CD8-positive, alpha-beta memory T cell (primary cell): ENCODE data around the gene SLC6A11. TPM values are rescaled to one million over a fixed set of nuclear protein-coding genes. Genes with fewer than 3 reads are reported as not detected.

ENCODE experiments used
- CTCF ChIA-PET: fragments of 350-600 bp; sonication (Branson Sonifier 250); formaldehyde crosslinking; loops from one replicate; lab custom pipeline; 2021; ENCODE audit warnings: antibody characterized with exemption; lab: Charles Lee
- POLR2A ChIA-PET: fragments of 350-600 bp; sonication (Branson Sonifier 250); formaldehyde crosslinking; loops from one replicate; lab custom pipeline; 2021; ENCODE audit warnings: antibody characterized with exemption; lab: Charles Lee
- DNase-seq, 5 donors: peaks; one replicate each; pipeline versions ENCODE4 v3.0.0 to v3.0.0-alpha.2; 2020 to 2022; ENCODE audit warnings: mixed read lengths in 1 of 5
- H3K27ac ChIP-seq: one replicate; pipeline ENCODE4 v1.7.0; 2013; ENCODE audit warnings: low read depth, mild to moderate bottlenecking, low read length, moderate library complexity
- H3K27me3 ChIP-seq: 2 replicates; pipeline ENCODE4 v1.7.0; 2013; ENCODE audit warnings: low read length, mild to moderate bottlenecking; ENCODE audit not compliant: insufficient read depth, poor library complexity, severe bottlenecking
- H3K36me3 ChIP-seq: 2 replicates; pipeline ENCODE4 v1.7.0; 2013; ENCODE audit warnings: mild to moderate bottlenecking, low read length, moderate library complexity; ENCODE audit not compliant: insufficient read depth
- H3K4me1 ChIP-seq: 2 replicates; pipeline ENCODE4 v1.7.0; 2013; ENCODE audit warnings: mild to moderate bottlenecking, low read length, moderate library complexity; ENCODE audit not compliant: insufficient read depth
- H3K4me3 ChIP-seq: 2 replicates; pipeline ENCODE4 v1.7.0; 2013; ENCODE audit warnings: mild to moderate bottlenecking, low read length
- H3K9me3 ChIP-seq: 2 replicates; pipeline ENCODE4 v1.7.0; 2013; ENCODE audit warnings: mild to moderate bottlenecking, low read length
- H3K27ac Mint-ChIP-seq, 8 donors: one replicate each; pipeline ENCODE4 v1.8.0; 2020 to 2021; ENCODE audit warnings: mixed read lengths in 8 of 8, mild to moderate bottlenecking in 6 of 8, inconsistent platforms in 3 of 8, moderate library complexity in 3 of 8
- H3K27me3 Mint-ChIP-seq, 2 donors: one replicate each; pipeline ENCODE4 v1.8.0; 2020 to 2021; ENCODE audit warnings: mixed read lengths in 2 of 2, mild to moderate bottlenecking in 1 of 2, moderate library complexity in 1 of 2
- H3K36me3 Mint-ChIP-seq, 3 donors: one replicate each; pipeline ENCODE4 v1.8.0; 2020 to 2021; ENCODE audit warnings: mixed read lengths in 3 of 3, inconsistent platforms in 1 of 3, mild to moderate bottlenecking in 1 of 3
- H3K4me1 Mint-ChIP-seq, 3 donors: one replicate each; pipeline ENCODE4 v1.8.0; 2020 to 2021; ENCODE audit warnings: mixed read lengths in 3 of 3, inconsistent platforms in 1 of 3, mild to moderate bottlenecking in 1 of 3
- H3K4me3 Mint-ChIP-seq, 7 donors: one replicate each; pipeline ENCODE4 v1.8.0; 2020 to 2021; ENCODE audit warnings: mixed read lengths in 7 of 7, mild to moderate bottlenecking in 6 of 7, moderate library complexity in 4 of 7, inconsistent platforms in 2 of 7
- H3K9me3 Mint-ChIP-seq, 5 donors: one replicate each; pipeline ENCODE4 v1.8.0; 2020 to 2022; ENCODE audit warnings: mixed read lengths in 5 of 5, mild to moderate bottlenecking in 3 of 5, moderate library complexity in 2 of 5, inconsistent platforms in 1 of 5
- polyA plus RNA-seq: library from polyadenylated mRNA; unstranded; fragments of 300-500 nt; fragmentation: Illumina TruSeq; gene quantifications from one replicate; pipeline ENCODE4 v1.2.3, GENCODE V29; 2021
- total RNA-seq, 2 experiments: library from RNA; stranded (reverse); gene quantifications; one replicate each; pipeline ENCODE4 v1.2.3, GENCODE V29; 2021

SLC6A11 gene
- total and polyA plus RNA-seq, 3 experiments from 2014 or later = not detected

DNA sequence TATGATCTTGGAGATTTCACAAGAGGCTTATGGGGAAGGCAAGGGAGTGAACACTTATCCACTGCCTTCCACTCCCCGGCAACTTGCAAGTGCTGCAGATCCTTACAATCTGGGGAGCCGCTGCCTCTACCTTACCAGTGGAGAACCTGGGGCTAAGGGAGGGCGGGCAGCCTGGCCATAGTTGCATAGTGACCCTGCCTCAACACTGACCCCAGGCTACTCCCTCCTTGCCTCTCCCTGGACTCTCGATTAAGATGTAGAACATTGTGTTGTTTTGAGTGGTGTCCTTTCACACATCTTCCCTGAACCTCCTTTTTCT, 30.6 kb downstream of the SLC6A11 start:
- H3K36me3 Mint-ChIP-seq = no peaks in the 10 kb centered on the region
- peaks cover 11 to 24% of the 10 kb centered on the region in 2 donors for H3K27me3 Mint-ChIP-seq
- DNase-seq = no peak
- H3K9me3 Mint-ChIP-seq = peaks cover 0 to 3% (median 0%) of the 10 kb centered on the region in 5 donors
- ChIA-PET POLR2A (no interaction called here), CTCF (no interaction called here)
- Histone ChIP-seq H3K27me3 (no peaks in the 10 kb centered on the region), H3K9me3 (no peaks in the 10 kb centered on the region), H3K4me3 (no peak overlapping the region), H3K36me3 (no peaks in the 10 kb centered on the region), H3K4me1 (no peaks in the 10 kb centered on the region), H3K27ac (no peak overlapping the region)
- no peak overlapping the region for H3K27ac Mint-ChIP-seq
- no peaks in the 10 kb centered on the region for H3K4me1 Mint-ChIP-seq
- H3K4me3 Mint-ChIP-seq = no peak overlapping the region

DNA sequence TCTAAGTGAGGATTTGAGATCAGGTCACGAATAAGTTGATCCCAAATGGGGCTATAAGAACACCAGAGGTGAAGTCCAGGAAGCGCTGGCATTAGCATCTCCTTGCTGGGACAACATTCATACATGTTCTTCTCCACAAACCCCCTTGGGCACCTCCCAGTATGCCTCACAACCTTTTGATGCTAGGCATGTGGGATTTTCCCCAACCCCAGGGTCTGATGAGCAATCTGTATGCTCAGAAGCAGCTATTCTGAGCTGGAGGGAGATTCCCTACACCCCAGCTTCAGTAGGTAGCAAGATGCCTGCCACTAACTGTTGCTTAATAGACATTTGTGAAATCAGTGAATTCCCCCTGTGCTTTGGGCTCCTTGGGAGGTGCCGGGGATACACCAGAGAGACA, 32.2 kb downstream of the SLC6A11 start:
- no peaks in the 10 kb centered on the region for H3K36me3 Mint-ChIP-seq
- no peak for DNase-seq
- H3K27me3 ChIP-seq = no peaks in the 10 kb centered on the region
- no peaks in the 10 kb centered on the region for H3K36me3 ChIP-seq
- H3K4me3 Mint-ChIP-seq = no peak overlapping the region
- H3K27ac Mint-ChIP-seq = no peak overlapping the region
- no peak overlapping the region for H3K27ac ChIP-seq
- ChIA-PET POLR2A (no interaction called here), CTCF (no interaction called here)
- peaks cover 0 to 3% (median 0%) of the 10 kb centered on the region in 5 donors for H3K9me3 Mint-ChIP-seq
- no peak overlapping the region for H3K4me3 ChIP-seq
- H3K4me1 ChIP-seq = no peaks in the 10 kb centered on the region
- peaks cover 11 to 23% of the 10 kb centered on the region in 2 donors for H3K27me3 Mint-ChIP-seq
- H3K4me1 Mint-ChIP-seq = no peaks in the 10 kb centered on the region
- H3K9me3 ChIP-seq = no peaks in the 10 kb centered on the region

DNA sequence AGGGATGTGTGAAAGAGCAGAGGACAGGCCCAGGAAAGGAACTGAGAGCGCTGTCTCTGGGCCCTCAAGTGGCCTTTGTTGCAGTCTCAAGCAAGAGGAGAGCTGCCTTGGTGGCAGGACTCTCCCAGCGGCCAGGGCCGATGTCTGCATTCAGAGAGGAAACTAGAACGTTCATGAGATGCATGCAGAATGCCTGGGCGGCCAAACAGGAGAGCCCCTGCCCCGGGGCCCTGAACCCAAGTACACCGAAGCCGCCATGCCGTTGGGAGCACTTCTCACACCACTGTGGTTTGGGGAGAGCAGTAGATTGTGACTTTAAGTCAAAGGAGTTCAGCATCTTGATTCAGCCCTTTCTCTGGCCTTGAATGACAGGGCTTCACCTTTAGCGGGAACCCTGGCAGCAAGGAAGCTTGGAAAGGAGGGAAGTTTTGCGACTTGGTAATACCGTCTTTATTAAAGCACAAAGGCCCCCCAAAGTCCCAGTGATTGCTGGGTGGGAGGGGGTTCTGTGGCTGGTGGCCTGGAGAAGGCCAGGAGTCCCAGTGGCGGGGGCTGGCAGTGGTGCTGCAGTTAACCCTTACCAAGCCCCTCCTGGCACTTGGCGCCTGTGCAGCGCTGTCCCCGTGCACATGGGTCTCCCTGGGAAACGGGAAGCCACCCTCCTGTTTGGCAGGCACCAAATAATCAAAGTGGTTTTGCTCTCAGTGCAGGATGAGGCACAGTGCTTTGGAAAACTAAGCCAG, 36.2 kb downstream of the SLC6A11 start:
- CTCF ChIA-PET = no interaction called here

DNA sequence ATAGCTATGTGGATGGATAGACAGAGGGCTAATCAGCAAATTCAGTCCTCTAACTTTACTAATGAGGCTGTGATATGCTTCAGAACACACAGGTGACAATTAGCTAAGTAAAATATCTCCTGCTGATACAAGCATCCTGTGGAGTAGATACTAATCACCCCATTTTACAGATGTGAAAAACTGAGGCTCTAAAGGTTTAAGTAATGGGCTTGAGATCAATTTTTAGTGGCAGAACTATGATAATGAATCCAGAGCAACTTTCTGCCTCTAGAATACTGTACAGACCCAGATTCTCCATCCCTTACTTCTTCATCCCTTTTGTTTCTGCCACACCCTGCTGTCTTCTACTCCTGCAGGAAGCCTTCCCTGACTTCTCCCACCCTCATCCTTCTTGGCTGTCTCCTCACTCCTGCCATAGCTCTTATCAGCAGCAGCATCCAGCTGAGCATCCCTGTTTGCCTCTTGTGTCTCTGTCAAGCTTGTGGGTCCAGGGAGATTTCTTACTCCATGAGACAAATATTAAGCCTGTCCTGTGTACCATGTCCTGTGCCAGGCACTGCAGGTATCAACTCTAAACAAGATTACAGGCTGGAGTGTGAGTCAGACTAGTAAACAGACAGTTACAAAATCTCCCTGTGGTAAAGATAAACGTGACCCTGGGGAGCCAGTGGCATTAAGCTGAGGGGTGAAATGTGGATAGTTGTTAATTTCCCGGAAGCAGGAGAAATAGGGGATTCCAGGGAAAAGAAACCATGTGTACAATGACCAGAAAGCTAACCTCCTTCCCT, 39.2 kb downstream of the SLC6A11 start:
- H3K27me3 Mint-ChIP-seq = peaks cover 6 to 22% of the 10 kb centered on the region in 2 donors
- no peaks in the 10 kb centered on the region for H3K36me3 Mint-ChIP-seq
- no peak overlapping the region for H3K4me3 ChIP-seq
- no peak overlapping the region for H3K27ac ChIP-seq
- POLR2A ChIA-PET = no interaction called here
- no peak overlapping the region for H3K27ac Mint-ChIP-seq
- peaks cover 0 to 3% (median 0%) of the 10 kb centered on the region in 5 donors for H3K9me3 Mint-ChIP-seq
- H3K27me3 ChIP-seq = no peaks in the 10 kb centered on the region
- no peaks in the 10 kb centered on the region for H3K9me3 ChIP-seq
- no peaks in the 10 kb centered on the region for H3K4me1 ChIP-seq
- DNase-seq = no peak
- no peaks in the 10 kb centered on the region for H3K4me1 Mint-ChIP-seq
- no peak overlapping the region for H3K4me3 Mint-ChIP-seq
- CTCF ChIA-PET = no interaction called here
- no peaks in the 10 kb centered on the region for H3K36me3 ChIP-seq

More for the DNA sequence above, 36.2 kb downstream of the SLC6A11 start:
- Mint-ChIP-seq H3K27me3 (peaks cover 6 to 20% of the 10 kb centered on the region in 2 donors), H3K36me3 (no peaks in the 10 kb centered on the region), H3K4me1 (no peaks in the 10 kb centered on the region), H3K9me3 (no peaks in the 10 kb centered on the region), H3K4me3 (no peak overlapping the region), H3K27ac (no peak overlapping the region)
- H3K4me3 ChIP-seq = no peak overlapping the region
- H3K4me1 ChIP-seq = no peaks in the 10 kb centered on the region
- H3K36me3 ChIP-seq = no peaks in the 10 kb centered on the region
- no peak overlapping the region for H3K27ac ChIP-seq
- no peaks in the 10 kb centered on the region for H3K27me3 ChIP-seq
- H3K9me3 ChIP-seq = no peaks in the 10 kb centered on the region
- POLR2A ChIA-PET = no interaction called here
- no peak for DNase-seq

DNA sequence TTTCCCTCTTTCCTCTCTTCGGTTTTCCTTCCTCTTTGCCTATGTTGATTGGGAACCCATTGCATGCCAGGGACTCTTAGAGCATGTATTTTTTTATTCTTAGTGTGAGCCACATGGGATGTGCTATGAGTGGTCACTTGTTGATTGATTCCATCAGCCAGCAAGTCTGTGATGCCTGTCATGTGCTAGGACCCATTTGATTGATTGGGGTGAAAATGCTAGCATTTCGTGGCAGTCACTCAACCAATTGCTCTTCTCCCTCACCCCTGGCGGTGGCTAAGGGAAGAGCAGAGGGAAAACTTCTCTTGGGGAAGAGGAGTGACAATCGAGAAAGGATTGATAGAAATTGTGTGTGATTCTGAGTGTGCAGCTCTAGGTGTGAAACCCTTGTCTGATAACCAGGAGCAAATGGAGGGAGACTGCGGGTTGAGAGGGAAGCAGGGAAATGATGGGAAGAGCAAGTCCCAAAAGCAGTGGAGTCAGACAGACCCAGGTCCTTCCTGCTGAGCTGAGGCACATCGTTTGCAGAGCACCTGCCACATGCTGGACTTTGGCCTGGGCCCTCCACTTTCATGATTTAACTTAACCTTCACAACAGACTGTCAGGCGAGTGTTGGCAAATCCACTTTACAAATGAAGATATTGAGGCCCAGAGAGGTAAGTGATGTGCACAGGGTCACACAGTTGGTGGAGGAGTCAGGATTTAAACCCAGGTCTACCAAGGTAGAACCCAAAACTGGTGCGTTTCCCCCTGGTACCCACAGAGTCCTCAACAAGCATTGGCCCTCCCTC, 40.0 kb downstream of the SLC6A11 start:
- ChIA-PET POLR2A (no interaction called here), CTCF (no interaction called here)

DNA sequence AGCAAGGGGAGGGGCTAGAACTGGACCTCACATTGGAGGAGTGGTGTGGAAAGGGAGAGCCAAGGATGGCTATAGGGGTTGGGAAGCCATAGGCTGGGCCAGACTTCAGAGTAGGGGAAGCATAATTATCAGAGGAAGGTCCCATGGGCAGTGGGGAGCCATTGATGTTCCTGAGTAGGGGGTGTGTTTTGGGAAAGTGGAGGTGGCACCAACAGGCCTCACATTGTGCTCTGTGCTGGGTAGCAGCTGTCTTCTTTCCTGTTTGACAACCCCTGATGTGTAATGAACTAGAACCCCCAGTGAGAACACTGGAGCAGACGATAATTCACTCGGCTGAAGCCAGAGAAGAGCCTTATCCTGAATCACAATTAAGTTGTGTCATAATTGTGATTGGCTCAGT, 41.2 kb downstream of the SLC6A11 start:
- no peak for DNase-seq
- Mint-ChIP-seq H3K27me3 (peaks cover 7 to 25% of the 10 kb centered on the region in 2 donors), H3K9me3 (peaks cover 0 to 3% (median 0%) of the 10 kb centered on the region in 5 donors), H3K27ac (no peak overlapping the region), H3K4me1 (no peaks in the 10 kb centered on the region), H3K4me3 (no peak overlapping the region), H3K36me3 (no peaks in the 10 kb centered on the region)
- ChIA-PET CTCF (no interaction called here), POLR2A (no interaction called here)
- Histone ChIP-seq H3K4me3 (no peak overlapping the region), H3K4me1 (no peaks in the 10 kb centered on the region), H3K36me3 (no peaks in the 10 kb centered on the region), H3K9me3 (no peaks in the 10 kb centered on the region), H3K27me3 (no peaks in the 10 kb centered on the region), H3K27ac (no peak overlapping the region)

More for the DNA sequence above, 40.0 kb downstream of the SLC6A11 start:
- H3K4me3 Mint-ChIP-seq = no peak overlapping the region
- H3K4me1 Mint-ChIP-seq = no peaks in the 10 kb centered on the region
- Histone ChIP-seq H3K36me3 (no peaks in the 10 kb centered on the region), H3K27me3 (no peaks in the 10 kb centered on the region), H3K4me1 (no peaks in the 10 kb centered on the region), H3K9me3 (no peaks in the 10 kb centered on the region), H3K27ac (no peak overlapping the region), H3K4me3 (no peak overlapping the region)
- H3K27me3 Mint-ChIP-seq = peaks cover 4 to 25% of the 10 kb centered on the region in 2 donors
- no peak for DNase-seq
- H3K9me3 Mint-ChIP-seq = peaks cover 0 to 3% (median 0%) of the 10 kb centered on the region in 5 donors
- no peaks in the 10 kb centered on the region for H3K36me3 Mint-ChIP-seq
- H3K27ac Mint-ChIP-seq = no peak overlapping the region

DNA sequence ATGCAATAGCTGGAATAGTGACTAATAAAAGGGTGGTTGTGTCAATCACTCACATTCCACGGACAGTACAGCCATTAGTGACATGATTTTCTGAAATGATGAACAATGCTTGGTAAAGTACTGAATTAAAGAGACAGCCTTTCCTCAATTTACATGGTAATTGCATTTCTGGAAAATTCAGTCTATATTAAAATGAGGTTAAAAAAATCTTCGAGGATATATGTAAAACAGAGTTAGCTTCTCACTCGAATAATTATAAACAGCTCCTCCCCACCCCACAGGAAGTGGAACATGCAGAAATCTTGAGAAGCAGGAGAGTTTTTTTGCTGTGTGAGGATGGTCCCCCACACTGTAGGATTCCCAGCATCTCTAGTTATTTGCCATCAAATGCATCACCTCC, 42.1 kb downstream of the SLC6A11 start:
- no peaks in the 10 kb centered on the region for H3K36me3 Mint-ChIP-seq
- POLR2A ChIA-PET = no interaction called here
- no peak overlapping the region for H3K4me3 Mint-ChIP-seq

DNA sequence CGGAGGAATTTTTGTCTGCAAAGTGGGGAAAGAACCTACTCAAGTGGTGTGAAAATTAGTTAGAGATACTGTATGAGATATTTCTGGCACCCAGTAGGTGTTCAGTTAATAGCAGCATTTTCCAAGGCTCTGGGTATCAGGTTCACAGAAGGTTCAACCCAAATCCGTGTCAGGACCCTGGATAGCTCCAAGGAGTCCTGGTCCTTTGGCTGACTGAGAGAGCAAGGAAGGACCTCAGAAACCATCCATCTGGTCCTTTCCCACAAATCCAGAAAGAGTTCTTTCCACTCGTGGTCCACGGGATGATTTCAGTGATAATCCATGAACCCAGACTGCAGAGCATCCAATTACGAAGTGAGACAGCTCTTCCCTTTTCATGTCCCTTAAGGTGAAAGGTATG, 51.4 kb downstream of the SLC6A11 start:
- no peak overlapping the region for H3K4me3 Mint-ChIP-seq
- H3K36me3 Mint-ChIP-seq = no peaks in the 10 kb centered on the region
- peaks cover 3 to 7% of the 10 kb centered on the region in 2 donors for H3K27me3 Mint-ChIP-seq
- ChIA-PET CTCF (no interaction called here), POLR2A (no interaction called here)
- no peaks in the 10 kb centered on the region for H3K36me3 ChIP-seq
- no peak for DNase-seq
- no peak overlapping the region for H3K4me3 ChIP-seq
- H3K27me3 ChIP-seq = no peaks in the 10 kb centered on the region
- no peaks in the 10 kb centered on the region for H3K9me3 Mint-ChIP-seq
- no peak overlapping the region for H3K27ac Mint-ChIP-seq
- no peaks in the 10 kb centered on the region for H3K4me1 Mint-ChIP-seq
- H3K4me1 ChIP-seq = no peaks in the 10 kb centered on the region
- H3K27ac ChIP-seq = no peak overlapping the region
- H3K9me3 ChIP-seq = no peaks in the 10 kb centered on the region

More for the DNA sequence above, 42.1 kb downstream of the SLC6A11 start:
- Histone ChIP-seq H3K4me1 (no peaks in the 10 kb centered on the region), H3K4me3 (no peak overlapping the region), H3K27ac (no peak overlapping the region), H3K36me3 (no peaks in the 10 kb centered on the region), H3K9me3 (no peaks in the 10 kb centered on the region), H3K27me3 (no peaks in the 10 kb centered on the region)
- H3K27me3 Mint-ChIP-seq = peaks cover 9 to 25% of the 10 kb centered on the region in 2 donors
- CTCF ChIA-PET = no interaction called here
- H3K9me3 Mint-ChIP-seq = peaks cover 0 to 3% (median 0%) of the 10 kb centered on the region in 5 donors
- H3K4me1 Mint-ChIP-seq = no peaks in the 10 kb centered on the region
- no peak for DNase-seq
- H3K27ac Mint-ChIP-seq = no peak overlapping the region
